Measurements from ENCODE around the gene CLDN17.

CLDN17 gene, protein sequence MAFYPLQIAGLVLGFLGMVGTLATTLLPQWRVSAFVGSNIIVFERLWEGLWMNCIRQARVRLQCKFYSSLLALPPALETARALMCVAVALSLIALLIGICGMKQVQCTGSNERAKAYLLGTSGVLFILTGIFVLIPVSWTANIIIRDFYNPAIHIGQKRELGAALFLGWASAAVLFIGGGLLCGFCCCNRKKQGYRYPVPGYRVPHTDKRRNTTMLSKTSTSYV

DNA sequence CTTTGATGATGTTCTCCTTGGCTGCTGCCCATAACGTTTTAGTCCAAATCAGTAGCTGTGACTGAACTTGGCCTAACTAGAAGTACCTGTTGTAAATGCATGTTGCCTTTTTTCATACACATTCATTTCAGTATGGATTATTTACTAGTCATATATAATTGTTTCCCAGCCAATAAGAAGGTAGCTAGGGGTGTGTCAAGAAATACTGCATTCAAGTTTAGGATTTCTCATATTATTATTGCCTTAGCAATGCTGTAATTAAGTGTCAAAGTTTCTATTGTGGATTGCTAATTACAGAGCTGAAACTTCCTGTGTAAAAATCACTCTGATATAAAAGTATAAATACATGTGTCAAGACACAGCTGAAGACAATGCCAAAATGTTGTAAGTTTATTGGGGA is at the start of gene CLDN17:
Gene CLDN17 (minus strand): TSS at position 101 of the 400 bp plus-strand sequence. CDS start 188 bp downstream, outside the sequence.
- DNase-seq, result no peak

DNA sequence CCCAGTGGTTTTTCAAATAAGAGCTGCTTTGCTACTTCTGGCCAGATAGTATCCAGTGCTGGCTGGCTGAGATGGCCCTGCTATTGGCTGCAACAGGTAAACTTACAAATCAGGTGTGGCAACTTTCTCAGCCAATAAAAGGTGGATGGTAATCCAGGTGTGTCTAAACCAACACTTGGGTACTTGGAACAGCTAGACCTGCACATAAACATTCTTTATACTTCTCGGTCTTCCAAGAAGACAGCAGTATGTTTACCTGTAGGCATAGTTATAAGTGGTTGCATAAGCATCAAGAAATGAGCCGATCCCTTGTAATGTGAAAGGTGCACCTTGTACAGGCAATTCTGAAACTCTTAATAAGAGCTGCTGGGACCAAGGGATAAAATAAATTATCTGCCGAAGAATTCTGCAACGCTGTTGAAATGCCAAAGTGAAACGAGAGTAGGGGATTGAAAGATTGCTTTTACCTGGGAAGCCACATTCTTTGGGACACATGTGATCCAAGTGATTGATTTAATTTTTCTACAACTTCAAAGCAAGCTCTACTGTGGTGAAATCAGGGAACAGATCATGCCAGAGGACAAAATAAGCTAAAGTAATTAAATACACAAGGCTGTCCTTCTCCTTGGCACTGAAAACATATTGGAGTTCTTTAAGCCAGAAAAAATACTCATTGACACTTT is 49.6 kb upstream of the CLDN17 start, which contains the start of gene CLDN8:
Gene CLDN8 (minus strand): TSS at position 57 of the 683 bp plus-strand sequence. CDS start 172 bp downstream, outside the sequence.
- no peak for DNase-seq

DNA sequence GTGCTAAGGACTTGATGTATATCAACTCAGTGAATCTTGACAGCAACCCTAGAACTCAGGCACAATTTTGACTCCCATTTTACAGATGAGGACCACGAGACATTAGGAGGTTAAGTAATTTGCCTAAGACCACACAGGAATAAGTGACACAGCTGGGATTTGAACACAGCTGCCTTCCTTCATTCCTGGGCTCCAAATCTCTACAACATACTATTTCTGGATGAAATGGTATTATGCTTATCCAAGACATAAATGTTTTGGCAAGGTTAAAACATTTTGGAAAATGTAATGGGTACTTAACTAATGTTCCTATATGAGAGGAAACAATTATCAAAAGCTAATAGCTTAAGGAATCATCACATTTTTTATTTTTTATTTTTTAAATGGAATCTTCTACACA is 44.5 kb upstream of the CLDN17 start:
- no peak for DNase-seq

DNA sequence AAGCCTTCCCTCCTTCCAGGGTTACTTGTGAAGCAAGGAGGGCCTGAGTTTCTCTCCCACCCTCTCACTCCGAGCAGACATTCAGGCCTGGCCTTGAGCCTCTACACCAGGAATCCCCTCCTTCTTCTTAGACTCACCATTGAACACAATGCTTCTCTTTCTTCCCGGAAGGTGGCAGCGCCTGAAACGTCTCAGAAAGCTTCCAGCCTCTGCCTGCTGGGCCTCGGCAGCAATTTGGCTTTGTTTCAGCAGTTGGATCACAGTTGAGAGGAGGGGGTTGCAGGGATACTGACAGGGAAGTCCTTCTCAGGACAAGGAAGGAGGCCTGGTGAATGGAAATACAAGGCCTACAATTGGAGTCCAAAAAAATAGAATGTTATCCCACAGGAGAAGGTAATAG is 43.0 kb upstream of the CLDN17 start:
- DNase-seq, result no peak

DNA sequence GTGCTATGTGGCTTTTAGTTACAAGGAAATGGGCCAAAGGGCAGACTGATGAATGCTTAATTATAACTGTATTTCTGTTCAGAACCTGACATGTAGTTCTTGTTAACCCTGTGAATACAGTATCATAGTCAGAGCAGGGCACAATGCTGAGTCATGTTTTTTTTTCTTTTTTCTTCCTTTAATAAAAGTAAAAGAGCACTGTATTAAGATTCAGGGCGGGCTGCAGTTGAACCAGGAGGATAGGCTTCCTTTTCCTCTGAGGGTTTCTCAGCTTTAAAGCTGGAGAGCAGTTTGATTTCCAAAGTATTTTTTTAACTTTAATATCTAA is 40.6 kb upstream of the CLDN17 start:
- DNase-seq, result no peak

DNA sequence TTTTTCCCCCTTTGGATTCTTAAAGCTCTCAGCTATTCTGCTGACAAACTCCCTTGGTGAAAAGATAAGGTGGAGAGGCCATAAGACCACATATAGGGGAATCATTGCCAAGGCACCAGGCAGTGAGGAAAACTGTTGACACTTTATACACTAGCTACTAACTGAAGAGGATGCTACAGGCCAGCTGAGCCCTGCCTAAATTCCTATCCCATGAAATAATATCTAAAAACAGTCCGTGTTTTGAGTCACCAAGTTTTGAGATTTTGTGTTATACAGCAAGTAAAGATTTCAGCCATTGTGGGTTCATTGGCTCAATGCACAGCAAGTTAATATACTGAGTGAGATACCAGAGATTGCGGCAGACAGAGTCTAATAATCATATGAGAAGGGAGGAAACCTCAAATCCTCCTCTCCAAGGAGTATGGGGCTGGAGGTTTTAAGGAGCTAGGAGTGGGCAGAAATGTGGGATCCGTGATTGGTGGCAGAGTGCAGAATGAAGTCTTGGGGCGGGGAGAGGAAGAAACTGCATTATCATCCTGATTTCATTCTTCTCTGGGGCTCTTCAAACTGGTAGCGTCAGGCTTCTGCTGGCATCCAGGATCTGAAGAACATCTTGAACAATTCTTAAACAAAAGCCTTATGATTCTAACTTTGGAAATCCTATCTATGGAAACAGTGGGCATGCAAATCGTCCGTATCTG is 40.1 kb upstream of the CLDN17 start:
- DNase-seq, result no peak

DNA sequence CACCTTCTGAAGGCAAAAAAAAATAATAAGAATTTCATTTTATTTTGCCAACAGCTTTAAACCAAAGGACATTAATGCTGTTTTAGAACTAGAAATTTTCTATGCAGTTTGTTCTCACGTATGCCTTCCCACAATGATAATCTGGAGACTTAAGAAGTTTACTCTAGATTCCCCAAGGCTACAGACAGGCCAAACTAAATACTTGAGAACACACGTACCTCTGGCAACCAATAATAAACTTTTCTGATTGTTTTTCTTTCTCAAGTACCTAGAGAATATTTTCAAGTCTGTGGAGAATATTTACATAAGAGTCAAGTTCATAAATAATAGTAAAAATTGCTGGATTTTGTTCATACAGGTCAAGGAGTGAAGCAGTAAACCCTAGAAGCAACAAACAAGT is 33.4 kb upstream of the CLDN17 start:
- no peak for DNase-seq

DNA sequence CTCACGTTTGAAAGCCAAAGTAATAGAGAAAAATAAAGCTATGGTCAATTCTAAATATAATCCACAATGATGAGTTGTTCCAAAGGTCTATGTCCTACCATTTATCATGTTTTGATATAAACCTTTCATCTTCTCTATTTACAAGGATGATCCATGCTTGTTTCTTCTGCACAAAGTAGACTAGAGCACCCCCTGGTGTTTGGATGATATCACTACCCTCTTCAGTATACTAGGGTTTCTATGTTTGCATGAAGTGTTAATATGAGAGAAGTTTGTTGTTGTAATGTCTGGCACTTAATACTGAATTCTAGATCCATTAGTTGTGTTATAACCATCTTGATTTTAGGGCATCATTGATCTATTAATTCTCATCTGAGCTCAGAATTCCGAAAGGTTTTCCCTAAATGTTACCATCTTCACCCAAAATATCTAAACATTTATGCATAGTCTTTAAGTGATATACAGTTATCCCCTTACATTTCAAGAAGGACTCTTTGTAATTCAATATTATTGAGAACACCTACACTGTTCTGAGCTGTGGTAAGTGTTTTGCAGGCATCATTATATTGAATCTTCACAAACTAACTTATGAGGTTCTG is 28.2 kb upstream of the CLDN17 start:
- DNase-seq, result peak; percentile 8

DNA sequence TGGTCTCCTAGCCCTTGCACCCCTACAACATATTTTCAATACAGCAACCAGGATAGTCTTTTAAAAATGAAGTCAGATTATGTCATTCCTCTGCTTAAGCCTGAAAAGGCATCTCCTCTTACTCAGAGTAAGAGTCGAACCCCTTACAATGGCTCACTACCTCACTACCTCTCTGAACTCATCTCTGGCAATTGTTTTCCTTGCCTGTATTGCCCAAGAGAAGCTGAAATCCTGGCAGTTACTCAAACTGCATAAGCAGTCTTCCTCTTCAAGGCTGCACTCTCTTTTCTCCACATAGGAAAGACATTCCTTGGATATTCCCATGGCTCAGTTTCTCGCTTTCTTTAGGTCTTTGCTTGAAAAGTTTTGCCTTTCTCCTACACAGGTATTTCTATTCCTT is 26.6 kb upstream of the CLDN17 start:
- no peak for DNase-seq

DNA sequence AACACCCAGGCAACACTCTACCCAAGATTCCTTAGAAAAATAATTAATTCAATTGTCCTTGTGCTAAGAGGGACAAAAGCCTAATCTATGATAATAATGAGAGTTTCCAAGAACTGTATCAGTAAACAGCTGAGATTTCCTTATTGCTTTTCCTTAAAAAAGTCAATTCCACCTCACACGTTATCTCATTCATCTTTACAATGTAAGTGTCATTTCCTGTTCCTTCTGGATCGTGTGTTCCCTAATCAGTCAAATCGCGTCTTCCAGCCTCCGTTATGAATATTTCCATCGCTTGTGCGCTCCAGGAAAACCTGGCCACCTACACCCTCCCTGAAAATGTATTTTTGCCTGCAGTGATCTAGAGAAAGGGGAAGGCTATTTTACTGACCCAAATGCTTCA is 23.9 kb upstream of the CLDN17 start:
- DNase-seq, result no peak

DNA sequence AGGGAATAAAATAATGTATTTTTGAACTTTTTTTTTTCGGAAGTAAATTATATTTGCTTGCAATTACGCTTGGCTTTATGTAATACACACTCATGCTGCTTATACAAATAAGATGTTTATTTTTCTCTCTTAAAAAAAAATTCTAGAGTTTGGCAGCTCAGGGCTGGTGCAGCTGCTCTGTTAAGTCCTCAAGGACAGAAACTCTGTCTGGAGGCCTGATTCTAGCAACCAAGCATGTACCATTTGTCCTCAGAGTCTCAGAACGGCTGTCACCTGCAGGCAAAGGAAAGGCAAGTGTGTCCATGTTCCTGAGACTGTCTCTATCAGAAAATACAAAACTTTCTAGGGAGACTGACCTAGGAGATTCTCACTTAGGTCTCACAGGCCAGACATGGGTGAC is 23.2 kb upstream of the CLDN17 start:
- no peak for DNase-seq

DNA sequence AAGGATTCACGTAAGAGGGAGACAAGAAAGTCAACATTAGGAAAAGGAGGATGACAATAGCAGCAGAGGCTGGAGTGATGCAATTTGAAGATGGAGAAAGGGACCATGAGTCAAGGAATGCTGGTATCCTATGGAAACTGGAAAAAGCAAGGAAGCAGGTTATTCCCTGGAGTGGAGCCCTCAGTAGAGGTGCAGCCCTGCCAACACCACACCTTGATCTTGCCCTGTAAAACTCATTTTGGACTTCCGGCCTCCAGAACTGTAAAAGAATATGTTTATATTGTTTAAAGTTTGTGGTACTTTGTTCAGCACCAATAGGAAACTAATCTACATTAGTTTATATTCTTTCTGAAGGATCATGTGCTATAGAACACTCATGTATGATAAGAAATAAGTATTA is 19.6 kb upstream of the CLDN17 start:
- DNase-seq, result no peak

DNA sequence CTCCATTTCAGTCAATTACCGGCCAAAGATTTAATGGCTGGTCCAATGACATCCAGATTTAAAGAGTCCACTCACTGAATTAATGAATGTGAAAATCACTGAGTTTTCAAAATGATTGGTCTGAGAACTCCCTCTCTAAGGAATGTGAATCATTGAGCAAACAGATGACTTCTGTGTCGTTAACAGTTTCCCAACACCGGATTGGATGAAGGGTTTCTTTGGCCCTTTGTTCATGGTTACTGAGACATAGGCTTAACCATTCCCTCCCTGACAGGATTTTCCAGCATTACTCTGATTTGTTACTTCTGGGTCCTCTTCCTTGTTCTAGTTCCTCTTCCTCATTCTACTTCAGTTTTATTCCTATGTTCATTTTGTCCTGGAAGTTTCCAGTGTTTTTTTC is 1.5 kb upstream of the CLDN17 start:
- no peak for DNase-seq

DNA sequence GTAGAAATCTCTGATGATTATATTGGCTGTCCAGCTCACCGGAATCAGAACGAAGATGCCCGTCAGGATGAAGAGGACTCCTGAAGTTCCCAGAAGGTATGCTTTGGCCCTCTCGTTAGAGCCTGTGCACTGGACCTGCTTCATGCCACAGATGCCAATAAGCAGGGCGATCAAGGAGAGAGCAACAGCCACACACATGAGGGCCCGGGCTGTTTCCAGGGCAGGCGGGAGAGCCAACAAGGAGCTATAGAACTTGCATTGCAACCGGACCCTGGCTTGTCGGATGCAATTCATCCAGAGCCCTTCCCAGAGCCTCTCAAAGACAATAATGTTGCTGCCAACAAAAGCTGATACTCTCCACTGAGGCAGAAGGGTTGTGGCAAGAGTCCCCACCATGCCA is 434 bp downstream of the CLDN17 start:
- DNase-seq, result no peak

DNA sequence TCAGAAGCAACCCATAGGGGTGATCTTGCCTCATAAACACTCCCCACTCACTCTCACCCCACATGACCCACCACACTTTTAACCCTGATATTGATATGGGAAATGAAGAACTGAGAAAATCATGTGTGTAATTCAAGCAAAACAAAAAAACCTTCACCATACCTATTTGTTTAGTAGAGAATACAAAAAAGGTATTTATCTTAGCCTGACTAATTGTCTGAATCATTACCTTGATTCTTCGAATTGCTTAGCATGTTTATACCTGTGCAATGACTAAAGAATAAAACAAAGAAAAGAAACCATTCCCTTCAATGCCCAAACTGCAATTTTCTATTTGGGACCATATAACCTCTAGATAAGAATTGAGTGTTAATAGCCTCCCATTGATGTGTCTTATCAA is 1.8 kb downstream of the CLDN17 start:
- DNase-seq, result no peak

DNA sequence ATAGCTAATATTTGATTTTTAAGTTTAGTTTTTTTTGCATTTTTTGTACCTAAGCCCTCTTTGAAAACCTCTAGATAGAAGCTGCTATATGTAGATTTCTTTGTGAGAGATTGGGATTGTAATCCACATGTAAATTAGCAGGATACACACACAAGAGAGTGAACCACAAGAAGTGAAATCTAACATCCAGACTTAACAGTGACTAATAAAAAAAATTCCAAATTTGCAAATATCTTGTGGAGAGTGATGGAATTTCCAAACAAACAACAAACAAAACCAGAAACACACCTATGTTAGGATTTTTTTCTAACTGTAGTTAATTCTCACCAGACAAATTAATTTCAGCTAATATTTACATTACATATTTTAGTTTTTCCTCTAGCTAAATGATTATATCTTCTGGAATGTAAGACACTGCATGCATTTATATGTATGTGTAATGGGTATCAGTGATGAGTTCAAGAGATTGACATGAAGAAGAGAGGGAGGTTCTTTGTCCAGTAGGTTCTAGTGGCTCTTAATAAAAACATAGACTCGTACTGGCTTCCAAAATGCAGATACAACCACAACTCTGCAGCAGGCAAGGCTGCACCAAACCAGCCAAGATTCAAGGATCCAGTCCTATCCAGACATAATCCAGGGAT is 12.8 kb downstream of the CLDN17 start:
- DNase-seq, result no peak

DNA sequence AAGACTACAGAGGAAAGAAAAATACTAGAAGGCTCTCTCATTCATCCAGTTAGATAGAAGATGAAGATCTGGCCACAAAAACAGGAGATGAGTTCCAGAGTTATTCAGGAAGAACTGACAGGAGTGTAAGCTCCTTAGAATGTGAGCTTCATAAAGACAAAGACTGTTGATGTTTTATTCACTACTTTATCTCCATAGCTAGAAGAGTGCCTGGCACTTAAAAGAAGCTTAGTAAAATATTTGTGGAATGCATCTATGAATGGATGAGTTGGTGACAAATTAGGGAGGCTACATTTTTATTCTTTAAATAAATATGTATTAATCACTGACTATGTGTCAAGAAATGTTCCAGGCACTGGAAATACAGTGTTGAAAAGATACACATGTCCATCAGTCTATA is 13.8 kb downstream of the CLDN17 start:
- DNase-seq, result no peak

DNA sequence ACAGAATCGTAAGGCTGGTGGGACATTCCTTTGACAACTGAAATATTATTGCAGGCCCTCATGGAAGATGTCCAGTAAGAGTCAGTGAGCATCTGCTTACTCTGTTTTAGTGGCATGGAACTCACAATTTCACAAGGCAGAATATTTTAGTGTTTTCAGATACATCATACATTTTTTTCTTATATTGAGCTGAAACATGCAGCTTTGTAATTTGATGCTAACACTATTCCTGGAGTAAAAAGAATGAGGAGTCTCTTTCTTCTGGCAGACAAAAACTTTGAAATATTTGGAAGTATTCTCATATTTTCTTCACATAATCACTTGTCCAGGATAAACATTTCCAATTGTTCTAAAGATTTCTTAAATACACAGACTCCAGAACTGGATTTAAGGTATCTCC is 17.7 kb downstream of the CLDN17 start:
- DNase-seq, result no peak

DNA sequence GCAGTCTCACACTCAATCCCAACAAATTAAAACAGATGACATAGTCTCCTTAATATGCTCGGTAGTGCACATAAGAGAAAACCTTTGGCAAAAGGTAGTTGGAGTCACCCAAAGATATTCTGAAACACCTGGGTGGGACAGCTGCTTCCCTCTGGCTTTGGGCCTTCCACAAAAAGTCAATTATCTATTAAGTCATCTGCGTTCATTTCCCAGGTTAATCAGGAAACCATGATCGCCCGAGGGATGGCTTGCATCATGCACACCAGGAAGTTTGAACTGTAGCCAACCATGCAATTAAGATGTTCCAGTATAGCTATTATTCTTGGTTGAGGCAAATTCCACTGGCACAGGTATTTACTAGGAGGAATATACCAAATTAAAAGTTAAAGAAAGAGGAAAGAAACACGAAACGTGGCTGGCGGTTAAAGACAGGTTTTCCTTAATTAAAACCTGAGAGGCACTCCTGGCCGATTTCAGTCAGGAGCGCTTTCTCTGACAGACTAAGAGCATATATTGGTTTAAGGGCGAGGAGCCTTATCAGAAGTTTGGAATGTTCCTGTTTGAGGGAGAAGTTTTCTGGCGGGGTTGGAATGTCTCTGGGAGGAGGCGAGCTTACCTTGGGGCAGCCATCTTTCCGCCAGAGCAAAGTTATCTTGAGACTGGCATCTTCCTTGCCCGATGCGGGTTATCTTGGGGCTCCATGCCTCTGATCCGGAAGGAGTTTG is 19.9 kb downstream of the CLDN17 start:
- no peak for DNase-seq

DNA sequence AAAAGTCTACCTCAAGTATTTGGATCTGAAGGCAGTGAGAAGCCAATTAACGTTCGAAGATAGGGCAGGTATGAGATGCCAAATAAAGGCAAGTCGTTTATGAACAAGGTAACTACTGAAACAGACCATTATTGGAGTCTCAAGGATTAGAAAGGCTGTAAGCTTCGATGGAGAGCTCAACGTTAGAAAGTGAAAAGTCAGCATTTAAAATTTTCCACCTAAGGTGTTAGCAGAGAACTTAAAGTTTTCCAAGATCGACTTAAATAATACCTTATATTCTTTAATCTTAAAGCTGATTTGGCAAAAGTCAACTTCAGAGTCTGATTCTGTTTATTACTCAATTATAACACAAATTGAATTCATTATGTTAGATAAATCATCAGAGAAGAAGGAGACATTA is 28.1 kb downstream of the CLDN17 start:
- no peak for DNase-seq

DNA sequence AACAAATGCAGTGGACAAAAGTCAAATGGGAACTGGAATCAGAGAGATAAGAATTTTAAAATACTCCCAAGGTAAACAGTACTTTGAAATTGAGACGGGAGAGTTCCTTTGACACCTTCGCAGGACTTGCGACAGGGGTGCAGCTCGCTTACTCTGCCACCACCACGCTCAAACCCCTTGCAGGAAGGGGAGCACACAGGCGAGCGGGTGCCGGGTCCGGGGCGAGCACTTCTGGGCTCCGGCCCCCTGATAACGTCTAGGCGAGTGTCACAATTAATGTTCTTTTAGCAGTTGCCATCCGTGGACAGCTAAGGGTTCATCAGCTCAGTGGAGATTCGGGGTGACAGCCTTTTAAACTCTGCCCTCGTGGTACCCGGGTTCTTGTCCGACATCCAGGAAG is 37.4 kb downstream of the CLDN17 start:
- DNase-seq, result no peak

DNA sequence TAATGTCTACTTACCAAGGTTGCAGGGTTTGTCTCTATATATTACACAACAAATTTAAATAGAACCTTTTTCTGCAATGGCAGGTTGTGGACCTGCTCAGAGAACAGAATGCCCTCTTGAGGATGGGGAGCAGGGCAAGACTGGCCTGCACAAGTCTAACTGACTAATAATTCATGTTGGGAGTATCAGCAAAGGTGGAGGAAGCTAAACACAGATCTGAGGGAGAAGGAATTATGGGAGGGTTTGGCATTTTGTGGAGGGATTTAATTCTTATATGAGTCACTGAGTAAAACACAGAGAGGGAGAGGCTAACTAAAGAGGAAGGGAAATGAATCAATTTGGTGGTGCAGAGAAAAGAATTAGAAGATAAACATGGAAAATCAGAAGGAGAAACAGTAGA is 40.0 kb downstream of the CLDN17 start:
- no peak for DNase-seq

DNA sequence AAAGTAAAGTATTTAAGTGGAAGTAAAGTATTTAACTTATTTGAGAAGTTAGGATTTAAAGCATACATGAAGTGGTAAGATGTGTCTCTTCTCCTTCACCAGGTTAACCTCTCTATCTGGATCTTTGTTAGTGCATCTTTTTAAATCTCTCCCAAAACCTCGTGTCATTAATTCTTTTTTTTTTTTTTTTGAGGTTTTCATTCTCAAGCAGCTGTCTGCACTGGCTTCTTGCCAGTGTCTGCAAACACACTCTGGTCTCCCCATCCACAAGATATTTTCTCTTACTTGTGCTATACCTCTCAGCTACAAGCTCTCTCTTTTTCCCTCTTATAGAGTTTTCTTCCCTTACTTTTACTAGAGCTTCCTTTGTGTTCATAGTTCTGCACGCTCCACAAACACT is 49.0 kb downstream of the CLDN17 start:
- no peak for DNase-seq

Measured in NCI-H524 treated with DMSO at 0.1 percent for 48 hours (cell line).